Caki2 (cell line): Measurements from ENCODE around the gene WNT2B. TPM values are rescaled to one million over a fixed set of nuclear protein-coding genes. Genes with fewer than 3 reads are reported as not detected.

Experiments used
- DNase-seq: peaks from one replicate; pipeline ENCODE4 v3.0.0-alpha.2; 2015; ENCODE audit warnings: low read depth
- in situ Hi-C: cut with HindIII; loops from 2 replicates; pipeline ENCODE4 v1.10.0; 2016; ENCODE audit warnings: low sequenced_read_pairs, low pct_unique_long_range_greater_than_20kb, mixed read lengths
- total RNA-seq: library from RNA; depleted of rRNA; stranded (reverse); fragments of >200 nt; shearing (Covaris generic); gene quantifications from 2 replicates; pipeline ENCODE4 v1.2.3, GENCODE V29; 2014; ENCODE audit warnings: low replicate concordance; rRNA removed

Gene WNT2B
- total RNA-seq, 1 experiment from 2014 or later: 0.37 TPM

- peak; percentile 30 for DNase-seq
- in situ Hi-C loops: no loop called here
Observed at GRCh38 chr1:112544751-112545150, 36.0 kb downstream of the WNT2B start.

- in situ Hi-C loops: no loop called here
Observed at GRCh38 chr1:112546076-112546475, 37.3 kb downstream of the WNT2B start.

GRCh38 chr1:112548547-112548946 lies 39.8 kb downstream of the WNT2B start:
- in situ Hi-C loops: no loop called here
- no peak for DNase-seq

More at GRCh38 chr1:112546076-112546475, 37.3 kb downstream of the WNT2B start:
- DNase-seq: peak; percentile 66

GRCh38 chr1:112549590-112549989 lies 40.8 kb downstream of the WNT2B start:
- in situ Hi-C loops: no loop called here
- DNase-seq: no peak

GRCh38 chr1:112554411-112554810 lies 45.6 kb downstream of the WNT2B start:
- DNase-seq: no peak
- in situ Hi-C loops: no loop called here

- in situ Hi-C loops: no loop called here
- peak; percentile 12 for DNase-seq
Observed at GRCh38 chr1:112557385-112557784, 48.6 kb downstream of the WNT2B start.

- no peak for DNase-seq
- in situ Hi-C loops: no loop called here
Observed at GRCh38 chr1:112558634-112559033, 49.9 kb downstream of the WNT2B start.

- in situ Hi-C loops: no loop called here
- DNase-seq: no peak
Observed at GRCh38 chr1:112563341-112563740, 54.6 kb downstream of the WNT2B start.

GRCh38 chr1:112564081-112564480 lies 55.3 kb downstream of the WNT2B start:
- in situ Hi-C loops: no loop called here
- no peak for DNase-seq

- no peak for DNase-seq
- in situ Hi-C loops: no loop called here
Observed at GRCh38 chr1:112565800-112566199, 57.0 kb downstream of the WNT2B start.

GRCh38 chr1:112575154-112575804 lies 66.5 kb downstream of the WNT2B start:
- in situ Hi-C loops: no loop called here
- DNase-seq: peak; percentile 56

- DNase-seq: no peak
- in situ Hi-C loops: no loop called here
Observed at GRCh38 chr1:112576240-112576639, 67.5 kb downstream of the WNT2B start.

Other genes with a start within 250 kb of the WNT2B start
- gene CTTNBP2NL, start 112.8 kb upstream of the WNT2B start, total RNA-seq: 4.8 and 10.6 TPM in 2 replicates
- gene ST7L, start 110.2 kb downstream of the WNT2B start, total RNA-seq: 11.2 and 12.8 TPM in 2 replicates
- 192 and 237 TPM in 2 replicates for gene CAPZA1, start 110.9 kb downstream of the WNT2B start, total RNA-seq
- gene MOV10, start 165.7 kb downstream of the WNT2B start, total RNA-seq: 57.2 and 83.2 TPM in 2 replicates
- gene RHOC, start 198.2 kb downstream of the WNT2B start, total RNA-seq: 257 and 306 TPM in 2 replicates
- gene PPM1J, start 206.4 kb downstream of the WNT2B start, total RNA-seq: 0.57 and 1.1 TPM in 2 replicates